ENCODE results near the gene MMP14. TPM values are rescaled to one million over a fixed set of nuclear protein-coding genes. Genes with fewer than 3 reads are reported as not detected.
A peak's percentile ranks its signal among the peaks of the same experiment; 100 is the strongest.

Gene MMP14
- total RNA-seq, 1 experiment from 2014 or later: 57.2 TPM

DNA sequence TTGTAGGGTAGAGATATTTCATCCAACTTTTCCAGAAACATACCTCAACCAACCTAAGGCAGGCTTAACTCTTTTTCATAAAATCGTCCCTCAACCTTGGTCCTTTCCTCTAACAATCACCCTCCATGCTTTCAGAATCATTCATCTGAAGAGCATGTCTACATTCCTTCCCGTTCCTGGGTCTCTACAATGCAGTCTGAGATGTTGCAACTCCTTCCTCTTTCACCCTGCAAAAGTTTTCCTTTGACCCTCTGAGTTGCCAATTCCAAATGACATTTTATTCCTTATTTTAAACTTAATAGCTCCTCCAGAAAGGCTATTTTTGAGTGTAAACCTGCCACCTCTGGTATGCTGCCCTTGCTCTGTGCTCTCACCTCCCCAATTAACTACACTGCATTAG is 37.9 kb upstream of the MMP14 start:
- POLR2A ChIA-PET: no interaction called here
- CTCF ChIA-PET: no interaction called here

GRCh38 chr14:22800346-22800745 is 36.0 kb upstream of the MMP14 start:
- Mint-ChIP-seq H3K36me3 (ENCODE audit: insufficient read depth, unreplicated experiment) (peaks cover 94% of the 10 kb centered on the region), H3K4me3 (ENCODE audit: unreplicated experiment) (no peak overlapping the region), H3K27ac (ENCODE audit: unreplicated experiment) (peak overlapping the region; percentile 16), H3K9me3 (ENCODE audit: unreplicated experiment) (no peaks in the 10 kb centered on the region), H3K27me3 (ENCODE audit: insufficient read depth, unreplicated experiment) (no peaks in the 10 kb centered on the region), H3K4me1 (ENCODE audit: low read depth, unreplicated experiment) (peaks cover 83% of the 10 kb centered on the region)
- POLR2A ChIA-PET: no interaction called here
- Histone ChIP-seq H3K27me3 (replicated peaks; ENCODE audit: control insufficient read depth, insufficient read depth, low read length) (no peaks in the 10 kb centered on the region), H3K9me3 (no peaks in the 10 kb centered on the region), H3K4me1 (peaks cover 73% of the 10 kb centered on the region), H3K4me3 (ENCODE audit: low read depth, low read length) (no peak overlapping the region), H3K36me3 (ENCODE audit: control insufficient read depth, insufficient read depth, low read length) (peaks cover 2% of the 10 kb centered on the region; the same call in 1 of the 2 replicates)
- CTCF ChIA-PET: no interaction called here
- intact Hi-C loops (cut with micrococcal nuclease; ENCODE audit: unreplicated experiment): no loop called here
- TF ChIP-seq, protein P1, sequence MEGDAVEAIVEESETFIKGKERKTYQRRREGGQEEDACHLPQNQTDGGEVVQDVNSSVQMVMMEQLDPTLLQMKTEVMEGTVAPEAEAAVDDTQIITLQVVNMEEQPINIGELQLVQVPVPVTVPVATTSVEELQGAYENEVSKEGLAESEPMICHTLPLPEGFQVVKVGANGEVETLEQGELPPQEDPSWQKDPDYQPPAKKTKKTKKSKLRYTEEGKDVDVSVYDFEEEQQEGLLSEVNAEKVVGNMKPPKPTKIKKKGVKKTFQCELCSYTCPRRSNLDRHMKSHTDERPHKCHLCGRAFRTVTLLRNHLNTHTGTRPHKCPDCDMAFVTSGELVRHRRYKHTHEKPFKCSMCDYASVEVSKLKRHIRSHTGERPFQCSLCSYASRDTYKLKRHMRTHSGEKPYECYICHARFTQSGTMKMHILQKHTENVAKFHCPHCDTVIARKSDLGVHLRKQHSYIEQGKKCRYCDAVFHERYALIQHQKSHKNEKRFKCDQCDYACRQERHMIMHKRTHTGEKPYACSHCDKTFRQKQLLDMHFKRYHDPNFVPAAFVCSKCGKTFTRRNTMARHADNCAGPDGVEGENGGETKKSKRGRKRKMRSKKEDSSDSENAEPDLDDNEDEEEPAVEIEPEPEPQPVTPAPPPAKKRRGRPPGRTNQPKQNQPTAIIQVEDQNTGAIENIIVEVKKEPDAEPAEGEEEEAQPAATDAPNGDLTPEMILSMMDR (IDR thresholded peaks at IDR 0.05; ENCODE audit: insufficient read depth in 1 of 2, low read depth in 1 of 2, low read length in 1 of 2, severe bottlenecking in 1 of 2, unreplicated experiment in 1 of 2): no peak
- BruUV-seq (replicated peaks): no TSS peak
- no peak for DNase-seq

More for the DNA sequence above, 37.9 kb upstream of the MMP14 start:
- TF ChIP-seq, protein P1 (IDR thresholded peaks at IDR 0.05; ENCODE audit: insufficient read depth in 1 of 2, low read depth in 1 of 2, low read length in 1 of 2, severe bottlenecking in 1 of 2, unreplicated experiment in 1 of 2): no peak
- peaks cover 94% of the 10 kb centered on the region for H3K36me3 Mint-ChIP-seq (ENCODE audit: insufficient read depth, unreplicated experiment)
- intact Hi-C loops (cut with micrococcal nuclease; ENCODE audit: unreplicated experiment): no loop called here
- no peaks in the 10 kb centered on the region for H3K9me3 ChIP-seq
- no TSS peak for BruUV-seq (replicated peaks)
- peaks cover 2% of the 10 kb centered on the region; the same call in 1 of the 2 replicates for H3K36me3 ChIP-seq (ENCODE audit: control insufficient read depth, insufficient read depth, low read length)
- H3K4me1 Mint-ChIP-seq (ENCODE audit: low read depth, unreplicated experiment): peaks cover 77% of the 10 kb centered on the region
- no peak overlapping the region for H3K4me3 ChIP-seq (ENCODE audit: low read depth, low read length)
- peak overlapping the region; percentile 30 for H3K27ac Mint-ChIP-seq (ENCODE audit: unreplicated experiment)
- H3K27me3 ChIP-seq (replicated peaks; ENCODE audit: control insufficient read depth, insufficient read depth, low read length): no peaks in the 10 kb centered on the region
- no peaks in the 10 kb centered on the region for H3K27me3 Mint-ChIP-seq (ENCODE audit: insufficient read depth, unreplicated experiment)
- H3K9me3 Mint-ChIP-seq (ENCODE audit: unreplicated experiment): no peaks in the 10 kb centered on the region
- no peak for DNase-seq
- H3K4me1 ChIP-seq: peaks cover 73% of the 10 kb centered on the region
- no peak overlapping the region for H3K4me3 Mint-ChIP-seq (ENCODE audit: unreplicated experiment)

GRCh38 chr14:22801716-22802115 is 34.7 kb upstream of the MMP14 start:
- no peak for DNase-seq
- H3K27me3 ChIP-seq (replicated peaks; ENCODE audit: control insufficient read depth, insufficient read depth, low read length): no peaks in the 10 kb centered on the region
- H3K9me3 ChIP-seq: no peaks in the 10 kb centered on the region
- H3K9me3 Mint-ChIP-seq (ENCODE audit: unreplicated experiment): no peaks in the 10 kb centered on the region
- no peaks in the 10 kb centered on the region for H3K27me3 Mint-ChIP-seq (ENCODE audit: insufficient read depth, unreplicated experiment)
- no peak overlapping the region for H3K27ac Mint-ChIP-seq (ENCODE audit: unreplicated experiment)
- intact Hi-C loops (cut with micrococcal nuclease; ENCODE audit: unreplicated experiment): no loop called here
- no peak overlapping the region for H3K4me3 Mint-ChIP-seq (ENCODE audit: unreplicated experiment)
- H3K4me1 Mint-ChIP-seq (ENCODE audit: low read depth, unreplicated experiment): peaks cover 73% of the 10 kb centered on the region
- H3K4me1 ChIP-seq: peaks cover 70% of the 10 kb centered on the region
- H3K36me3 ChIP-seq (ENCODE audit: control insufficient read depth, insufficient read depth, low read length): no peaks in the 10 kb centered on the region; the same call in 1 of the 2 replicates
- TF ChIP-seq, protein P1 (IDR thresholded peaks at IDR 0.05; ENCODE audit: insufficient read depth in 1 of 2, low read depth in 1 of 2, low read length in 1 of 2, severe bottlenecking in 1 of 2, unreplicated experiment in 1 of 2): no peak
- CTCF ChIA-PET: no interaction called here
- POLR2A ChIA-PET: interaction anchor here (0.5 kb wide), 1 partner anchor 178 kb away, joined by 5 read pairs; no protein-coding TSS in a partner anchor
- no TSS peak for BruUV-seq (replicated peaks)
- peaks cover 94% of the 10 kb centered on the region for H3K36me3 Mint-ChIP-seq (ENCODE audit: insufficient read depth, unreplicated experiment)
- H3K4me3 ChIP-seq (ENCODE audit: low read depth, low read length): no peak overlapping the region

All from Caco-2 (cell line).